ENCODE data around the gene MR1.

The MR1 gene

DNA sequence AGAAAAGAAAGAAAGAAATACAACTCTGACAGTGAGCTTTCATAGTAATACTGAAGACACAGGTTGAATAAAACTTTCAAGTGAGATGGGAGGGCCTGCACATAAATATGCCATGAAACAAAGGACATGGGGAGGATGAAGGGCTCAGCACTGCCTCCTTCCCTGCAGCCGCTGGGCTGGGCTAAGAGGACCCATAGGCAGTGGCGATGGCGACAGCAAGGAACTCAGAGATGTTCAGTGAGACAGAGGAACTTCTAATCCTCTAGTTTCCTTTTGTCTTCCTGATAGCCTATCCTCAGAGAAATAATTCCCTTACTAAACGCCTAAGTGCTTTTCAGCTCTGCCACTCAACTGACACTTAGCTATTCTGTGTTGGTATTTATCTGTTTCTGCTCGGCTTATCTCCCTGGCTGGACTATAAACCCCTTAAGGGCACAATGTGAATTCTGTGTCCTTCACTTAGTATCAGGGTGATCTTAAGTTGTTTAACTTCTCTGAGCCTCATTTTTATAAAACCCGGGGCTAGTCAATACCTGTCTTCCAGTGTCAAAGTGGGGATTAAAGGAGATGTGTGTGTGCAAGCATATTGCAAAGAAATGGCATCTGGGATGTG, 30.3 kb downstream of the MR1 start:
- DNase-seq, result no peak

- DNase-seq, result no peak
Measured at GRCh38 chr1:181064702-181065101, 30.9 kb downstream of the MR1 start.

DNA sequence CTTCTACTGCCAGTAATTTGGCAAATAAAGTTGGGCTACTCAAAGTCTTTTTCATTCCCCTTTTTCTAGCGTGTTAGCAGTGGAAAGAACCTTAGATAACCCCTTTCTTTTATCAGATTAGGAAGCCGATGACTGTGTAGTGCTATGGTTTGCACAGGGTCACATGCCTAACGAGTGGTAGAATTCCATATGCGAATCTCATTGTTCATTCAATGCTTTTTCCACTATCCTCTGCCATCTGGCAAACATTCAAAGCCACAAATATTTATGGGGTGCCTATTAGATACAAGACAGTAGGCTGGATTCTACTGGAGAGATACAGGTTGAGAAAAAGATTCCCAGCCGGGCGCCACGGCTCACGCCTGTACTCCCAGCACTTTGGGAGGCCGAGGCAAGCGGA, 39.9 kb downstream of the MR1 start:
- DNase-seq, result no peak

GRCh38 chr1:181075766-181076350, 42.1 kb downstream of the MR1 start:
- DNase-seq, result no peak

- no peak for DNase-seq
Measured at GRCh38 chr1:181076852-181077251, 43.1 kb downstream of the MR1 start.

- DNase-seq, result no peak
Measured at GRCh38 chr1:181077576-181078242, 43.9 kb downstream of the MR1 start.

DNA sequence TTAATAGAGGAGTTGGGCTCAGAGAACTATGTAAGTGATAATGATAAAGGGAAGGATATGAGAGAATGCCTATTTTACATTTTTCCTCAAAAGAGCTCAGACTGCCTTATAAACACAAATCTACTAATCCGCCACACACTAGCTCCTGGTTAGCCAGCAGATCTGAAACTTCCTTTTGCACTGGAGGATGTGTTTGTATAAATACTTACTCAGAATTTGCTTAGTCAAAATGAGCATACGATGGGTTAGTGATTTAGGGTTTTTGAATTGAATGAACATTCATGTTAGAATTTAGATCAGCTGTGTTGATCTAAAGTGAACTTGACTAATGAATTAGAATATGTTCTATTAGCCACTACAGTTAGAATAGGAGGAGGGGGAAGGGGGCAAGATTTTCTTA, 45.6 kb downstream of the MR1 start:
- DNase-seq, result no peak

- no peak for DNase-seq
Measured at GRCh38 chr1:181079920-181080319, 46.1 kb downstream of the MR1 start.

DNA sequence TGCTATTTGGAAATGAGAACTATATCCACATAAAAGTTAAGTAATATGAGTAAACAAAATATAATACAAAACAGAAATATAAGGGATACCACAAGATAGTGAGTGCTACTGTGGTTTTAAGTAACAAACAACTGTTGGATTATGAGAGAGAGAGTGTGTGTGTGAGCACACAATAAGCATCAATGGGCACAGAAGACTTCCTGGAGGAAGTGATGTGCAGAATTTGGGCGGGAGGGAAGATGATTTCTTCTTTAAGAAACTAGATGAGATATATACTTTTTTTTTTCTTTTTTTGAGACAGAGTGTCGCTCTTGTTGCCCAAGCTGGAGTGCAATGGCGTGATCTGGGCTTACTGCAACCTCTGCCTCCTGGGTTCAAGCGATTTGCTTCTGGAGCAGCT, 46.8 kb downstream of the MR1 start:
- no peak for DNase-seq

- no peak for DNase-seq
Measured at GRCh38 chr1:181081395-181081794, 47.6 kb downstream of the MR1 start.

- peak in 3 of 14 donors; percentile 7 to 17 (median 15) for DNase-seq
Measured at GRCh38 chr1:181083842-181084605, 50.2 kb downstream of the MR1 start.

DNA sequence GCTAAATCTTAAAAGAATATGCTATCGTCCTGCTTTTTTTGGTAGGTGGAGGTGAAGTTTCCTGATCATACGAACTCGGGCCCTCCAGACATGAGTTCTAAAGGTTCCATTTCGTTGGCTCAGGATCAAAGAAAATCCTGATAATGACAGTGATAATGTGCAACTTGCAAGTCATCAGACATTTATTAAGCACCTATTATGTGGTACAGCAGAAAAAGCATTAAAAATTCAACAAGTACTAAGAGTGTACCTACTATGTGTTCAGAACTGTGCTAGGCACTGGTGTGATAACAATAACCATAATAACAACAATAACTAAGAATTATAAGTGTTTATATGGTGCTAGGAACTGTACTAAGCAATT, 50.8 kb downstream of the MR1 start:
- no peak for DNase-seq

GRCh38 chr1:181086091-181086490, 52.3 kb downstream of the MR1 start:
- no peak for DNase-seq

DNA sequence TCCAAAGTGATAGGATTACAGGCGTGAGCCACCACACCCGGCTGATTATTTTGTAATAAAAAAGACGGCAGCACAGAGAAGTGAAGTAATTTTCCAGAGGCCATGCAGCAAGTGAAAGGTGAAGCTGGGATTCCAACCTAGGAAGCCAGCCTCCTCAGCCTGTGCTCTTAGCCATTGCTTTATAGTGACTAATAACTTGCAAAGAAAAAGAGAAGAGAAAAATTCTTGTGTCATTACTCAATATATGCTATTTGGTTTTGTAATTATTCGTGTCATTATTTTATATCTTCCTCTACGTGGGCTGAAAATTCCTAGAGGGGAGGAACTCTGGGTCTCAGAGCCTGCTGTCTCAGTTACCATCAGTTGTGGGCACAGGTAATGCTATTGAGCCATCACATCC, 53.1 kb downstream of the MR1 start:
- no peak for DNase-seq

GRCh38 chr1:181087400-181087901, 53.7 kb downstream of the MR1 start:
- no peak for DNase-seq

GRCh38 chr1:181088079-181089016, 54.6 kb downstream of the MR1 start, which contains the start of gene IER5:
IER5 (plus strand) TSS chr1:181088700; CDS start chr1:181088903, 203 bp downstream.
- DNase-seq, result peak; percentile 62 to 96 (median 92)

GRCh38 chr1:181089017-181089675, 55.4 kb downstream of the MR1 start:
- peak in 2 of 14 donors; percentile 58 to 61 for DNase-seq

GRCh38 chr1:181089676-181090544, 56.1 kb downstream of the MR1 start:
- DNase-seq, result peak in 12 of 14 donors; percentile 15 to 74 (median 50)

DNA sequence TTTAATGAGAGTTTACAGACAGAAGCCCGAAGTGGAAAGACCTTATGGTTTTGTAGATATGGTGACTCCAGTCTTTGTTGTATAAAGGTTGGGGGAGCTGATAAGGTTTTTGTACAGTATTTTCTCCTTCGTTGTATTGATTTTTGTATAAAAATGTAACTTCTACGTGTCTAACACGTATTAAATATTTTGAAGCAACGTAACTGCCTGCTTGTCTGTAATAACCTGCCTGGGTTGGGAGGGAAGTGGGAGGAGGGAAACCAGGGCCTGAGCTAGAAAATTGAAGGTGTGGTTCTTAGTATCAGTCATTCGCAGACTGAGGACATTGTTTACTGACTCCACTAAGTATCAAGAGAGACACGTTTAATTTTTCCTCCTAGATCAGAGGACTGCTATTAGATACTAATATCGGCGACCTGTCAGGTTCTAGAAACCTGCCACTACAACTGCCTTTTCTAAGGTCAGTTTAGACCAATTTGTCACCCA, 56.9 kb downstream of the MR1 start:
- no peak for DNase-seq
